HL-60 (cell line): Measurements from ENCODE around the gene ADAMTS17.

Experiments
- POLR2AphosphoS5 ChIP-seq: IDR thresholded peaks from 2 replicates; pipeline ENCODE4 v1.6.1; 2012; ENCODE audit warnings: low read depth
- SPI1 ChIP-seq: IDR thresholded peaks from 2 replicates; pipeline ENCODE4 v1.6.1; 2012; ENCODE audit warnings: low read depth, mild to moderate bottlenecking, borderline replicate concordance
- TF ChIP-seq, protein P1 (sequence below): IDR thresholded peaks from one replicate; pipeline ENCODE4 v1.5.1; 2011; ENCODE audit warnings: low read length, control low read depth, inconsistent platforms; ENCODE audit not compliant: insufficient read depth
- TF ChIP-seq, protein P2 (sequence below): IDR thresholded peaks from 2 replicates; pipeline ENCODE4 v1.6.1; 2012; ENCODE audit warnings: low read depth; ENCODE audit not compliant: insufficient replicate concordance

DNA sequence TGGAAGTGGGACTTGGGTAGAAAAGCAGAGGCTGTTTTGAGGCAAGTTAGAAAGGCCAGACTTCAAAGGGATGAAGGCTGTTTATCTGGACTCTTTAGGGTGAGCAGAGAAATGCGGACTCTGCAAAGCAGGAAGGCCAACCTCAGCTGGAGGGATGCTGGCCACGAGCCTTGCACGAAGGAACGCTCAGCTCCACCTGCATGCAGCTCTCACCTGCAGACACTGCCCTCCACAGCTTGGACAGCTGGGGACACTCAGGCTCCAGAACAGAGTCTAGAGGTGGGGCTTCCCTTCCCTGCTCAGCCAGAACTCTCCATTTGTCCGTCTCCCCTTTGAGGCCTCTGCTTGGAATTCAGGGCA lies 229.7 kb downstream of the ADAMTS17 start:
- TF ChIP-seq, protein P1, sequence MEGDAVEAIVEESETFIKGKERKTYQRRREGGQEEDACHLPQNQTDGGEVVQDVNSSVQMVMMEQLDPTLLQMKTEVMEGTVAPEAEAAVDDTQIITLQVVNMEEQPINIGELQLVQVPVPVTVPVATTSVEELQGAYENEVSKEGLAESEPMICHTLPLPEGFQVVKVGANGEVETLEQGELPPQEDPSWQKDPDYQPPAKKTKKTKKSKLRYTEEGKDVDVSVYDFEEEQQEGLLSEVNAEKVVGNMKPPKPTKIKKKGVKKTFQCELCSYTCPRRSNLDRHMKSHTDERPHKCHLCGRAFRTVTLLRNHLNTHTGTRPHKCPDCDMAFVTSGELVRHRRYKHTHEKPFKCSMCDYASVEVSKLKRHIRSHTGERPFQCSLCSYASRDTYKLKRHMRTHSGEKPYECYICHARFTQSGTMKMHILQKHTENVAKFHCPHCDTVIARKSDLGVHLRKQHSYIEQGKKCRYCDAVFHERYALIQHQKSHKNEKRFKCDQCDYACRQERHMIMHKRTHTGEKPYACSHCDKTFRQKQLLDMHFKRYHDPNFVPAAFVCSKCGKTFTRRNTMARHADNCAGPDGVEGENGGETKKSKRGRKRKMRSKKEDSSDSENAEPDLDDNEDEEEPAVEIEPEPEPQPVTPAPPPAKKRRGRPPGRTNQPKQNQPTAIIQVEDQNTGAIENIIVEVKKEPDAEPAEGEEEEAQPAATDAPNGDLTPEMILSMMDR = no peak
- TF ChIP-seq, protein P2, sequence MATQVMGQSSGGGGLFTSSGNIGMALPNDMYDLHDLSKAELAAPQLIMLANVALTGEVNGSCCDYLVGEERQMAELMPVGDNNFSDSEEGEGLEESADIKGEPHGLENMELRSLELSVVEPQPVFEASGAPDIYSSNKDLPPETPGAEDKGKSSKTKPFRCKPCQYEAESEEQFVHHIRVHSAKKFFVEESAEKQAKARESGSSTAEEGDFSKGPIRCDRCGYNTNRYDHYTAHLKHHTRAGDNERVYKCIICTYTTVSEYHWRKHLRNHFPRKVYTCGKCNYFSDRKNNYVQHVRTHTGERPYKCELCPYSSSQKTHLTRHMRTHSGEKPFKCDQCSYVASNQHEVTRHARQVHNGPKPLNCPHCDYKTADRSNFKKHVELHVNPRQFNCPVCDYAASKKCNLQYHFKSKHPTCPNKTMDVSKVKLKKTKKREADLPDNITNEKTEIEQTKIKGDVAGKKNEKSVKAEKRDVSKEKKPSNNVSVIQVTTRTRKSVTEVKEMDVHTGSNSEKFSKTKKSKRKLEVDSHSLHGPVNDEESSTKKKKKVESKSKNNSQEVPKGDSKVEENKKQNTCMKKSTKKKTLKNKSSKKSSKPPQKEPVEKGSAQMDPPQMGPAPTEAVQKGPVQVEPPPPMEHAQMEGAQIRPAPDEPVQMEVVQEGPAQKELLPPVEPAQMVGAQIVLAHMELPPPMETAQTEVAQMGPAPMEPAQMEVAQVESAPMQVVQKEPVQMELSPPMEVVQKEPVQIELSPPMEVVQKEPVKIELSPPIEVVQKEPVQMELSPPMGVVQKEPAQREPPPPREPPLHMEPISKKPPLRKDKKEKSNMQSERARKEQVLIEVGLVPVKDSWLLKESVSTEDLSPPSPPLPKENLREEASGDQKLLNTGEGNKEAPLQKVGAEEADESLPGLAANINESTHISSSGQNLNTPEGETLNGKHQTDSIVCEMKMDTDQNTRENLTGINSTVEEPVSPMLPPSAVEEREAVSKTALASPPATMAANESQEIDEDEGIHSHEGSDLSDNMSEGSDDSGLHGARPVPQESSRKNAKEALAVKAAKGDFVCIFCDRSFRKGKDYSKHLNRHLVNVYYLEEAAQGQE = no peak
- TF ChIP-seq POLR2AphosphoS5 = no peak
- no peak for TF ChIP-seq SPI1
